ENCODE data around the gene DAP.
"Not testable (repeated sequence)": the region's sequence is repeated elsewhere in the genome, so short reads cannot be mapped to it uniquely, and the experiment has no call there.

Gene DAP

GRCh38 chr5:10631316-10631996, 129.6 kb downstream of the DAP start:
- no peak for DNase-seq

- not testable (repeated sequence) for DNase-seq
Measured at GRCh38 chr5:10630744-10631143, 130.3 kb downstream of the DAP start.

GRCh38 chr5:10630126-10630525, 130.9 kb downstream of the DAP start:
- DNase-seq, result no peak

GRCh38 chr5:10629682-10630081, 131.4 kb downstream of the DAP start:
- no peak for DNase-seq

Measured in C1 segment of cervical spinal cord (tissue), 14 donors.